Retinal pigment epithelial cell (primary cell): ENCODE measurements around the gene ZNF672.
"Not testable (repeated sequence)": the region's sequence is repeated elsewhere in the genome, so short reads cannot be mapped to it uniquely, and the experiment has no call there.

Experiments
- DNase-seq: peaks from one replicate; pipeline ENCODE4 v3.0.0-alpha.2; 2010; ENCODE audit warnings: low read depth
- H3K4me3 ChIP-seq: 2 replicates; pipeline ENCODE4 v1.5.1; 2011; ENCODE audit warnings: mild to moderate bottlenecking, low read length, control low read depth, moderate library complexity
- TF ChIP-seq, protein P1 (sequence below): conservative IDR thresholded peaks from 2 replicates; pipeline ENCODE4 v1.5.1; 2011; ENCODE audit warnings: low read depth, low read length, control low read depth, inconsistent platforms

Gene ZNF672

DNA sequence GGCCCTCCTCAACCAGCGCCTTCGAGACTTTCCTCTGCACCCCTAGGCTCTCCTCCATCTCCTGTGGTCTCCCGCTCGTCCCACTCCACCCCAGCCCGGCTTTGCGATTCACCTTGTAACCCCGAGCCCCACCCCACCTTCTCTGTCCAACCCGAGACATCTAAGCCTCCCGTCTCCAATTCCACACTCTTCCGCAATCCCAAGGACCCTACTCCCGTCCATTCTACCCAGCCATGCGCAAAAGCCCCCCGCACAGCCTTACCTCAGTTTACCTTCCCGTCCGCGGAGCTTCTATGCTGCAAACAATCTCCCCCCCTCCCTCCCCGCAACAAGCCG is 12.5 kb upstream of the ZNF672 start:
- DNase-seq = no peak
- TF ChIP-seq, protein P1, sequence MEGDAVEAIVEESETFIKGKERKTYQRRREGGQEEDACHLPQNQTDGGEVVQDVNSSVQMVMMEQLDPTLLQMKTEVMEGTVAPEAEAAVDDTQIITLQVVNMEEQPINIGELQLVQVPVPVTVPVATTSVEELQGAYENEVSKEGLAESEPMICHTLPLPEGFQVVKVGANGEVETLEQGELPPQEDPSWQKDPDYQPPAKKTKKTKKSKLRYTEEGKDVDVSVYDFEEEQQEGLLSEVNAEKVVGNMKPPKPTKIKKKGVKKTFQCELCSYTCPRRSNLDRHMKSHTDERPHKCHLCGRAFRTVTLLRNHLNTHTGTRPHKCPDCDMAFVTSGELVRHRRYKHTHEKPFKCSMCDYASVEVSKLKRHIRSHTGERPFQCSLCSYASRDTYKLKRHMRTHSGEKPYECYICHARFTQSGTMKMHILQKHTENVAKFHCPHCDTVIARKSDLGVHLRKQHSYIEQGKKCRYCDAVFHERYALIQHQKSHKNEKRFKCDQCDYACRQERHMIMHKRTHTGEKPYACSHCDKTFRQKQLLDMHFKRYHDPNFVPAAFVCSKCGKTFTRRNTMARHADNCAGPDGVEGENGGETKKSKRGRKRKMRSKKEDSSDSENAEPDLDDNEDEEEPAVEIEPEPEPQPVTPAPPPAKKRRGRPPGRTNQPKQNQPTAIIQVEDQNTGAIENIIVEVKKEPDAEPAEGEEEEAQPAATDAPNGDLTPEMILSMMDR = no peak
- peak overlapping the region; percentile 92 for H3K4me3 ChIP-seq

DNA sequence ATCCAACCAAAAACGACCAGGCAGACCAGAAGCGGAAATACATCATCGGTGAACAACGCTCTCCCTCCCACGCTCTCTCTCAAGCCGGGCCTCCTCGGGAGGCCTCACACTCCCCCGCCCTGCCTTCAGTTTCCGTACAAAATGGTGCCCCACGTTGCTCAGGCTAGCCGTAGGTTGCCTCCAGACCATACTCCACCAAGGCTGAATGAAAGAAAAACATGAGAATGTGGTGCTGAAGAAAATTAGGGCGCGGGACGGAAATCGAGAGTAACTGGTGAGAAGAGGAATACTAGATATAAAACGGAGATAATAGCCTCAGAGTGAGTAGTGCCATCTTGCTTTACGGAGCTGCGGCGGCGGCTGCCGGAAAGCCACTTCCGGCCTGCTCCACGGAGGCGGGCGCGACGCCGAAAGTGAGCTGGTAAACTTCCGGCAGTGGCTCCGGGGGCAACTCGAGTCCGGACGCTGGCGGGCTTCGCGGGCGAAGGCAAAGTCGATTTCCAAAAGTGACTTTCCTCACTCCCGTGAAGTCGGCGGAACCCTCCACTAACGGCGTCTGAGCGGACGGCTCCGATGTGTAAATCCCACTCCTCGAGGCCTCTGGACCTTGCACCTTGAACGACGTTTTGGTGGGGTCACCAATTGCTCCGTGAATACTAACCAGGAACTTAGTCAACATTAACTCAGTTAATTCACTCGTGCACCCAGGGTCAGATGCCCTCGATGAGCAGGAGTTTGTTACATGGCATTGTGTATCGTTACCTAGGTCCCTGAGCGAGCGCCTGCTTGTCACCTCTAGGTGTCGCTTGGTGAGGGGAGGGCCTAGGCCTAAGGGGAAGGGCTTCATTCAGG is 11.9 kb upstream of the ZNF672 start, which contains the start of gene SH3BP5L:
SH3BP5L (minus strand) TSS at position 7 of the 852 bp plus-strand sequence. CDS start 980 bp downstream, outside the sequence.
- DNase-seq = peak; percentile 87
- TF ChIP-seq, protein P1 = peak; percentile 82
- peak within 1 kb of the TSS; percentile 92 for H3K4me3 ChIP-seq

DNA sequence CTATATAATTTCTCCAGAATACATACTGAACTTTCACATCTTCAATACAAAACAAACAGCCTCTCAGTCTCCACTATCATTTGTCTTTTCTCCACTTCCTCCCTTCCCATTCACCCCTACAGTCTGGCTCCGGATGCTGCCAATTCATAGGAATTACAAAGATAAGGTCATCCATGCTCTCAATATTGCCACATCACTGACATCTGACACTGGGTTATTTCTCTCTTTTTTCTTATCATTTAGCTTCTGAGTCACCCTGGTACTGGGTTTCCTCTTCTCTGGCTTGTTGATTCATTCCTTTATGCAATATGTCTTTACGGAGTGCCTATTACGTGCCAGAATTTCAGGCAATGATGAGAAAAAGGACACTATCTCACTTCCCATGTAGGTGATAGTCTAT is 9.2 kb upstream of the ZNF672 start:
- DNase-seq = peak; percentile 8
- H3K4me3 ChIP-seq = no peak overlapping the region
- TF ChIP-seq, protein P1 = no peak

DNA sequence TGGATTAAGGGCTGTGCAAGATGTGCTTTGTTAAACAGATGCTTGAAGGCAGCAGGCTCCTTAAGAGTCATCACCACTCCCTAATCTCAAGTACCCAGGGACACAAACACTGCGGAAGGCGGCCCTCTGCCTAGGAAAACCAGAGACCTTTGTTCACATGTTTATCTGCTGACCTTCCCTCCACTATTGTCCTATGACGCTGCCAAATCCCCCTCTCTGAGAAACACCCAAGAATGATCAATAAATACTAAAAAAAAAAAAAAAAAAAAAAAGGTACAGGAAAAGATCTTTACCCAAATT is 7.4 kb upstream of the ZNF672 start:
- not testable (repeated sequence) for DNase-seq, H3K4me3 ChIP-seq

DNA sequence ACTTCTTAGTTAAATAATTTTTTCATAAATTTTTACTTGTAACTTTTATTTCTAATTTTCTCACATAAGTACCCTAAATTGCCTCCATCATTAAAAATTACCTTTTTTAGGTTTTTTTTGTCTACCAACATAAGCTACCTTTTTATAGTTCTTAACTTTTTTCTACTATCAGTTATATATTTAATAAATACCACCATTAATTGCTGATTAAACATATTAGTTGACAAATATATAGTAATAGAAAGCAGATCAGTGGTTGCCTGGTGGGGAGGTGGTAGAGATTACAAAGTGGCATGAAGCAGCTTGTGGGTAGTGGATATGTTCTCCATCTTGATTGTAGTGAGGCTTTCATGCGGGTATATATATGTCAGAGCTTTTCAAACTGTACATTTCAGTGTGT is 6.2 kb upstream of the ZNF672 start:
- no peak for DNase-seq
- no peak overlapping the region for H3K4me3 ChIP-seq
- TF ChIP-seq, protein P1 = no peak

DNA sequence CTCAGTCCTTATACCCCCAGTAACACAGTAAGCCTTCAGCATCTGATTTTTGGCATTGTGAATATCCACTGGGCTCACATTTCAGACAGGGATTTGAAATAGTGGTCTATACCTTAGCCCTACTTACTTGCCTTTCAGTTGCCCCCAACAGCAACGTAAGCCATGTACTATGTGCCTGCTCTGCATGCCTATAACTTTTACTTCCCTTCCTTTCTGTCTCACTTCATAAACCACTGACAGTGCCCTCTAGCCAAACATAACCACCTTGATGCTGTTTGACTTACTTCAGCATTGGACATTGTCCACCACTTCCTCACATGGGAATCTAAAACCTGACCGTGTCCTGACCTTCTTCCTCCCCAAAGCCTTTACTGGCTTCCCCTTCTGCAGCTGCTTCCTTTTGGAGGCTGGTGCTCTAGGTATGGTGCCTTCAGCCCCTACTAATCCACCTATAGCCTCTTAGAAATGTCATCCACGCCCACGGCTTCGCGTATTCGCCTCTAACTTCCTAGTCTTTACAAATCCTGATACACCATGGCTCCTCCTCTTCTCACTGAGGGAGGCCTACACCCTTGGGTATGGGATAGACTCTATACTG is 3.6 kb upstream of the ZNF672 start:
- TF ChIP-seq, protein P1 = no peak
- DNase-seq = no peak
- no peak overlapping the region for H3K4me3 ChIP-seq

DNA sequence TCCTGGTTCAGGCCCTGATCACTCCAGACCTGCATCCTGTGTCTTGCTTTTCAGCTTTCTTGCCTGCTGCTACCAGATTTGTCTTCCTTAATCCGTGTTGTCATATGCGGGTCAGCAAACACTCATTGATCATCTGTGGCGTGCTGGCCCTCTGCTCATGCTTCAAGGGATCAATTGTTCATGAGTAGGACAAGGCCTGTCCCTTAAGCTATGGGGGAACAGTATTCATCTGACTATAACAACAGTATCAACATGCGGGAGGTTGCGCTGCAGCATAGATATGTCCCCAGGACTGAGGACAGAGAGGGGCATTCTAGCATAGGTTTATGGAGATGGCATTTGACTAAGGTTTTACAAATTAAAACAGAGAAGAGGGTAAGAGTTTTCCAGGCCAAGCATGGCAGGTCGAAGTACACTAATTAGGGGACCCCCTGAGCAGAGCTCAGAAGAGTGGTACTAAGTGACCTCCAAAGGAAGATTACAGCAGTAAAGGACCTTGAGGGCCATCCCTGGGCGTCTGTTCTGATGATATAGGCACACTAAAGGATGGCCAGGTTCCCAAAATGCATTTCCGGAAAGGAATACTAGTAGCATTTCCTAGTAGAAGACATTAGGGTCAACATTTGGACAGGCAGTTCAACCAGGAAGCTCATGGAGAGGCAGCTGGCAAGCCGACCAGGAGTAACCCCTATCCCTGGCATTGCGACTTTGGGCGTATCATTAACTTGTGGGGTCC is 811 bp upstream of the ZNF672 start:
- peak overlapping the region; percentile 77 for H3K4me3 ChIP-seq
- DNase-seq = no peak
- TF ChIP-seq, protein P1 = no peak
